ENCODE results near the gene PRKAR2A. TPM values are rescaled to one million over a fixed set of nuclear protein-coding genes. Genes with fewer than 3 reads are reported as not detected.
"Not testable (repeated sequence)": the region's sequence is repeated elsewhere in the genome, so short reads cannot be mapped to it uniquely, and the experiment has no call there.

The PRKAR2A gene
- total and polyA plus RNA-seq, 11 donors, result 10.6 to 71.6 (median 42.8) TPM

DNA sequence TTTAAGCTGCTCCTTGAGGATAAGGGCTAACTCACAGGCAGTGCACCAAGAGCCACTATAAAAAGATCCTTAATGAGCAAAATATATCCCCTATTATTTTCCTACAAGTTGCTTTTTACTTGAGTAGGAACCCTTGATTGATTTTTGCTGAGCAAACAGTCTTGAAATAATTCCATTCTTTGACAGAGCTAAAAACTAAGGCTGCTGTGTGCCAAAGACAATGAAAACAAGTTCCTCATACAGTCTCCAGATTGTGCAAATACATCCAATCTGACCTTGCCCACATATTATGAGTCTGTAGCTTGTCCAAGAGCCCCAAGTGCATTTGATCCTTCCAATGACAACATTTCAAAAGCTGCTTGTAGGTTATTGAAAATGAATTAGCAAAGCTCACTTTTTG lies 15.0 kb downstream of the PRKAR2A start:
- intact Hi-C loops (cut with DNase I), result no loop called here
- Histone ChIP-seq H3K9me3 (no peaks in the 10 kb centered on the region), H3K4me3 (no peak overlapping the region), H3K27me3 (no peaks in the 10 kb centered on the region), H3K36me3 (peaks cover 0 to 4% (median 0%) of the 10 kb centered on the region in 9 donors), H3K27ac (no peak overlapping the region), H3K4me1 (peaks cover 0 to 31% (median 6%) of the 10 kb centered on the region in 12 donors)
- TF ChIP-seq, protein P1, sequence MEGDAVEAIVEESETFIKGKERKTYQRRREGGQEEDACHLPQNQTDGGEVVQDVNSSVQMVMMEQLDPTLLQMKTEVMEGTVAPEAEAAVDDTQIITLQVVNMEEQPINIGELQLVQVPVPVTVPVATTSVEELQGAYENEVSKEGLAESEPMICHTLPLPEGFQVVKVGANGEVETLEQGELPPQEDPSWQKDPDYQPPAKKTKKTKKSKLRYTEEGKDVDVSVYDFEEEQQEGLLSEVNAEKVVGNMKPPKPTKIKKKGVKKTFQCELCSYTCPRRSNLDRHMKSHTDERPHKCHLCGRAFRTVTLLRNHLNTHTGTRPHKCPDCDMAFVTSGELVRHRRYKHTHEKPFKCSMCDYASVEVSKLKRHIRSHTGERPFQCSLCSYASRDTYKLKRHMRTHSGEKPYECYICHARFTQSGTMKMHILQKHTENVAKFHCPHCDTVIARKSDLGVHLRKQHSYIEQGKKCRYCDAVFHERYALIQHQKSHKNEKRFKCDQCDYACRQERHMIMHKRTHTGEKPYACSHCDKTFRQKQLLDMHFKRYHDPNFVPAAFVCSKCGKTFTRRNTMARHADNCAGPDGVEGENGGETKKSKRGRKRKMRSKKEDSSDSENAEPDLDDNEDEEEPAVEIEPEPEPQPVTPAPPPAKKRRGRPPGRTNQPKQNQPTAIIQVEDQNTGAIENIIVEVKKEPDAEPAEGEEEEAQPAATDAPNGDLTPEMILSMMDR (IDR thresholded peaks at IDR 0.05), result no peak
- no peak for TF ChIP-seq POLR2A (IDR thresholded peaks at IDR 0.05)
- no peak for ATAC-seq
- DNase-seq, result no peak

DNA sequence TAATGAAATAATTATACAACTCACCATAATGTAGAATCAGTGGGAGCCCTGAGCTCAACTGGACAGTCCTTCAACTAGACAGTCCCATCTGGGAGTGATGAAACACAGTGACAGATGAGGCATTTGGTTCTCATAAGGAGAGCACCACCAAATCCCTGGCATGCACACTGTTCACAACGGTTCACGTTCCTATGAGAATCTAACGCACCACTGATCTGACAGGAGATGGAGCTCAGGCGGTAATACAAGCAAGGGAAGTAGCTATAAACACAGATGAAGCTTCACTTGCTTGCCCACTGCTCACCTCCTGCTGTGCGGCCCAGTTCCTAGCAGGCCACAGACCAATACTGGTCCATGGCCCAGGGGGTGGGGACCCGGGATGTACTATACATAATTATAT lies 17.0 kb downstream of the PRKAR2A start:
- Histone ChIP-seq H3K4me1 (peaks cover 0 to 44% (median 16%) of the 10 kb centered on the region in 12 donors), H3K27me3 (no peaks in the 10 kb centered on the region), H3K27ac (no peak overlapping the region), H3K4me3 (no peak overlapping the region), H3K36me3 (peaks cover 0 to 4% (median 0%) of the 10 kb centered on the region in 9 donors), H3K9me3 (no peaks in the 10 kb centered on the region)
- intact Hi-C loops (cut with DNase I), result no loop called here
- ATAC-seq (no peak), DNase-seq (no peak)
- TF ChIP-seq POLR2A (IDR thresholded peaks at IDR 0.05), result no peak
- TF ChIP-seq, protein P1 (IDR thresholded peaks at IDR 0.05), result no peak
- 73 to 83% (median 76%) methylated on average over 6 of the region's 6 CpGs for WGBS, 4 donors

DNA sequence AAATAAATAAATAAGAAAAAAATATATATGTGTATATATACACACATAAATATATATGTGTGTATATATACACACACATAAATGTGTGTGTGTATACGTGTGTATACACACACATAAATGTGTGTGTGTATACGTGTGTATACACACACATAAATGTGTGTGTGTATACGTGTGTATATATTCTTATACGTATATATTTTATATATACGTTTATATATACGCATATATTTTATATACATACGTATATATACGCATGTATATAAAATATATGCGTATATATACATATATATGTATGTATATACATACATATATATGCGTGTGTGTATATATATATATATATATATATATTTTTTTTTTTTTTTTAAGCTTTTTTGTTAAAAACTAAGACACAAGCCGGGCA lies 18.1 kb downstream of the PRKAR2A start:
- H3K9me3 ChIP-seq; ATAC-seq; H3K27ac ChIP-seq; DNase-seq; intact Hi-C loops (cut with DNase I); H3K27me3 ChIP-seq; H3K36me3 ChIP-seq; H3K4me3 ChIP-seq: not testable (repeated sequence)
- WGBS, 4 donors, result 92 to 97% (median 94%) methylated on average over 11 of the region's 11 CpGs
- H3K4me1 ChIP-seq, result peaks cover 0 to 37% (median 13%) of the 10 kb centered on the region in 12 donors

DNA sequence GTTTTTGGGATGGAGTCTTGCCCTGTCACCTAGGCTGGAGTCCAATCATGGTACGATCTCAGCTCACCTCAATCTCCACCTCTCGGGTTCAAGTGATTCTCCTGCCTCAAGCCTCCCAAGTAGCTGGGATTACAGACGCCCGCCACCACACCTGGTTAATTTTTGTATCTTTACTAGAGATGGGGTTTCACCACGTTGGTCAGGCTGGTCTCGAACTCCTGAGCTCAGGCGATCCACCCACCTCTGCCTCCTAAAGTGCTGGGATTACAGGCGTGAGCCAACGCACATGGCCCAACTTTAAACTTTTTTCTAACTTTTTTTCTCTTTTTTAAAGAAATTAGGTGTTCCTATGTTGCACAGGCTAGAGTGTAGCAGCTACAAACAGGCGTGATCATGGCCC lies 19.8 kb downstream of the PRKAR2A start:
- H3K9me3 ChIP-seq; H3K27me3 ChIP-seq; H3K36me3 ChIP-seq; intact Hi-C loops (cut with DNase I); H3K4me3 ChIP-seq; ATAC-seq; DNase-seq; H3K27ac ChIP-seq: not testable (repeated sequence)
- peaks cover 0 to 37% (median 13%) of the 10 kb centered on the region in 12 donors for H3K4me1 ChIP-seq
- 92 to 98% (median 97%) methylated on average over 10 of the region's 10 CpGs for WGBS, 4 donors

DNA sequence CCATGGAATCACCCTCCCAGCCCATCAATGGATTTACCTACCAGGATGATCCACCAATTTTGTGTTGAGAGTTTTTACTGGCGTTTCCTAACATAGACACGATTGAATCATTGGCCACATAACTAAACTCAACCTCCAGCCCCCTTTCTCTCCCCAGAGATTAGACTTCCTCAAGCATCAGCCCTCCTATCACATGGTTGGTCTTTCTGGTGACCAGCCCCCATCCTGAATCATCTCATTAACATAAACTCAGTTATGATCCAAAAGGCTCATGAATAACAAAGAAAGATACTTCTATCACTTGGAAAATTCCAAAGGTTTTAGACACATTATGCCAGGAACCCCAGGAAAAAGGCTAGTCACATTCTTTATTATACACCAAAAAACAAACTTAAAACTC lies 21.2 kb downstream of the PRKAR2A start:
- no peak overlapping the region for H3K27ac ChIP-seq
- H3K4me1 ChIP-seq, result peaks cover 0 to 32% (median 14%) of the 10 kb centered on the region in 12 donors
- H3K36me3 ChIP-seq, result no peaks in the 10 kb centered on the region
- TF ChIP-seq POLR2A (IDR thresholded peaks at IDR 0.05), result no peak
- TF ChIP-seq, protein P1 (IDR thresholded peaks at IDR 0.05), result no peak
- H3K27me3 ChIP-seq, result no peaks in the 10 kb centered on the region
- DNase-seq, result no peak
- H3K4me3 ChIP-seq, result no peak overlapping the region
- no peaks in the 10 kb centered on the region for H3K9me3 ChIP-seq
- intact Hi-C loops (cut with DNase I), result no loop called here
- peak in 3 of 4 donors; percentile 48 to 63 (median 50) for ATAC-seq
- WGBS, 4 donors, result 33 to 55% (median 42%) methylated on average over 2 of the region's 2 CpGs
